ENCODE results near the gene MCM5.
"Not testable (repeated sequence)": the region's sequence is repeated elsewhere in the genome, so short reads cannot be mapped to it uniquely, and the experiment has no call there.

MCM5 gene

DNA sequence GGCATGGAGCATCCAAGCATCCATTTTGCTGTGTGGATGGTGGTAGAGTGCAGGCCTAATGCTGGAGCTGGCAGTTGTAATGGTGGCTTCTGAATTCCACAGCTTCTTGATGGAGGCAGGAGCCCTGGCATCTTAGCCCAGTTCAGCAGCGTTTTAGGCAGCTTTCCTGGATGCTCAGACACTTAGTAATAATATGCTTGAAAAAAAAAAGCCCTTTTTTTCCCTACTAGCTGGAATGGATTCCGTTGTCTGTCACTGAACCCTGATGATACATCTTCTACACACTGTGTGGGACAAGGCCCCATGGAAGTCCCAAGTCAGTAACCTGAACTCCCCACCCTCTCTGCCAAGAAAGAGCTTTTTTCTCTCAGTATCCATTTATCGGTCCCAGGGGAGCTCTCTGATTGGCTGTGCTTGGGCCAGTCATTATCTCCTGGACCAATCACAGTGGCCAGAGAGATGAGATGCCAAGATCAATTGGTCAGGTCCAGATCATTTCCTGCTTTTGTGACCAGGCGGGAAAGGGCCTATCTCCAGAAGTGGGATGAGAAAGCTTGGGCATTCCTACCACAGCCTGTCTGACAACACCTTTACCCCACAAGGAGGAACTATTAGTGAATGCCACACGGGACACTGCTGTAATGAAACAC, 34.2 kb downstream of the MCM5 start:
- no peak for DNase-seq

DNA sequence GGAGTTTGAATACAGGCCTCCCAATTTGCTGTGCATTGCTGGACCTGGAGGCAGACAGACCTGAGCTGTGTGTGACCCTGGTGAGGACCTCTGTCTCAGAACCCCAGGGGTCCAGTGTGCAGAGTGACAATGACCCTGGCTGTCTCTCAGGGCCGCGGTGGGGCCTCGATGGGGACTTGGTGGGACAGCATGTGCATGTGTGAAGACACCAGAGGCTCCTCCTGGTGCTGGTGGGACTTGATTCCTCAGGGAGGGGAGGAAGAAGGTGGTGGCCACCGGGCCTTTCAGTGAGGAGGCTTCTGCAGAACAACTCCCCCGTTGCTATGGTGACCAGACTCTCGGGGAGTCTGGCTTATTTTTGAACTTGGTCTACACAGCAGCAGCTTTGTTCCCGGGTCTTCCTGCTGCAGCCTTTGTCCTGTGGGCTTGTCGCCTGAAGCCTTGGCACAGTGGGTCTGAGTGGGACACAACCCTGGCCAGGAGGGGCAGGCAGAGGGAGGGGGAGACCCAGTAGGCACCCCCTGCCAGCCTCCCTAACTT, 35.3 kb downstream of the MCM5 start:
- DNase-seq: no peak

DNA sequence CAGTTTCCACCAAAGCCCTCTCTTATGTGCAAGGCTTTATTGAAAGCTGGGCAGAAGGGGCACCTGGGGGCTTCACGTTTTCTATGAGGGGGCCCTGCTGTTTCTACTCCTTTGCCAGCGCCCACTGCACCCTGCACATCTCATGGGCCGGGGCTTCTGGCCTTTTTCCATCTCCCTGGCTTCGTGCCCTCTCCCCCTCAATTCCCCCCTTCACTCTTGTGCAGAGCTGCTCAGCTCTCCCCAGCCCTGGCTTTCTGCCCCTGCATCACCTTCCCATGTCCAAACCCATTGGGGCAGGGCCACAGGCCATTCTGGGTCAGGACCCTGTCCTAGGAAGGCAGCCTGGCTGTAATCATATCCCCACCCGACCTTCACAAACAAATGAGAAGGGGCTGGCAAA, 36.5 kb downstream of the MCM5 start:
- DNase-seq: no peak

DNA sequence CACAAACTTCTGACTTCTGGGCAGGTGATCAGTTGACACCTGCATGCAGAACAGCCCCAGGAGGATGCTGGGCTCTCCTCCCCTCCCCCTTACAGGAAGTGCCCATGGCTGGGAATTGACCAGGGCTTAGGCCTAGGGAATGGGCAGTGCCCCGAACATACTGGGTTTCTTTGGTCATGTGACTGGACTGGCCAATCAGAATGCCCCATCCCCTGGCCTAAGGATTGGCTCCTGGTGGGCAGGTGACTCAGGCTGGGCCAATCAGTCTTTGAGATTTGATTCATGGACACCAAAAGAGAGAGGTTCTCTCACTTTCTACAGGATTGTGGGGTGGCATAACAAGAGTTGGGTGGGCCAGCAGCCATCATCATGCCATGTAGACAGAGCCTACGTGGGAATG, 37.1 kb downstream of the MCM5 start:
- peak; percentile 2 for DNase-seq

DNA sequence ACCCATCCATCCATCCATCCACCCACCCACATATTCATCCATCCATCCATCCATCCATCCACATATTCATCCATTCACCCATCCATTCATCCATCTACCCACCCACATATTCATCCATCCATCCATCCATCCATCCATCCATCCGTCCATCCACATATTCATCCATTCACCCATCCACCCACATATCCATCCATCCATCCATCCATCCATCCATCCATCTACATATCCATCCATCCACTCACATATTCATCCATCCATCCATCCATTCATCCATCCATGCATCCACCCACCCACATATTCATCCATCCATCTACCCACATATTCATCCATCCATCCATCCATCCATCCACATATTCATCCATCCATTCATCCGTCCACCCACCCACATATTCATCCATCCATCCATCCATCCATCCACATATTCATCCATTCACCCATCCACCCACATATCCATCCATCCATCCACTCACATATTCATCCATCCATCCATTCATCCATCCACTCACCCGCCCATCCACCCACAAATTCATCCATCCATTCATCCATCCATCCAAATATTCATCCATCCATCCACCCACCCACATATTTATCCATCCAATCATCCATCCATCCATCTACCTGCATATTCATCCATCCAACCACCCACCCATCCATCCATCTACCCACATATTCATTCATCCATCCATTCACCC, 38.9 kb downstream of the MCM5 start:
- not testable (repeated sequence) for DNase-seq

DNA sequence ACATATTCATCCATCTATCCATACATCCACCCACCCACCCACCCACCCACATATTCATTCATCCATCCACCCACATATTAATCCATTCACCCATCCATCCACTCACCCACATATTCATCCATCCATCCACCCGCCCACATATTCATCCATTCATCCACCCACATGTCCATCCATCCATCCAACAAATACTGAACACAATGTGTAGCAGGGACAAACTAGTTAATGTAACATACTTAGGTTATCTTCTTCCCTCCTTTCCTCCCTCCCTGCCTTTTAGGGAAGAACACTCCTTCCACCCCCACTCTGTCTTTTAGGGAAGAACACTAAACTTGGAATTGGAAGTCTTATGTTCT, 39.4 kb downstream of the MCM5 start:
- DNase-seq: no peak

DNA sequence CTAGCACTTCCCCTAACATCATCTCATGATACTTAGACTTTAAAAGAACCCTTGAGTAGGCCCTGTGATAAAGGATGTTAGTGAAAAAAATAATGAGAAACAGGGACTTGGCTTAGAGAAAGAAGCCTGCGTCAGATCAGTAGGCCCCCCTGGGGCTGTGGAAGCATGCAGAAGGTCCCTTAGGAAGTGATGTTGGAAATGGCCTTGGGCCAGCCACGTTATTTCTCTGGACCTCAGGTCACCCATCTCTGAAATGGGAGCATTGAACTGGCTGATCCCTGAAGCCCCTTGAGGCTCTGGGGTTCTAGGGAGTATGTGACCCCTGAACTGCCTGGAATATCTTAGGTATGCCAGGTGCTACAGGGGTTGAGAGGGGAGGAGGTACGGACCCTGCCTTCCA, 40.2 kb downstream of the MCM5 start:
- no peak for DNase-seq

DNA sequence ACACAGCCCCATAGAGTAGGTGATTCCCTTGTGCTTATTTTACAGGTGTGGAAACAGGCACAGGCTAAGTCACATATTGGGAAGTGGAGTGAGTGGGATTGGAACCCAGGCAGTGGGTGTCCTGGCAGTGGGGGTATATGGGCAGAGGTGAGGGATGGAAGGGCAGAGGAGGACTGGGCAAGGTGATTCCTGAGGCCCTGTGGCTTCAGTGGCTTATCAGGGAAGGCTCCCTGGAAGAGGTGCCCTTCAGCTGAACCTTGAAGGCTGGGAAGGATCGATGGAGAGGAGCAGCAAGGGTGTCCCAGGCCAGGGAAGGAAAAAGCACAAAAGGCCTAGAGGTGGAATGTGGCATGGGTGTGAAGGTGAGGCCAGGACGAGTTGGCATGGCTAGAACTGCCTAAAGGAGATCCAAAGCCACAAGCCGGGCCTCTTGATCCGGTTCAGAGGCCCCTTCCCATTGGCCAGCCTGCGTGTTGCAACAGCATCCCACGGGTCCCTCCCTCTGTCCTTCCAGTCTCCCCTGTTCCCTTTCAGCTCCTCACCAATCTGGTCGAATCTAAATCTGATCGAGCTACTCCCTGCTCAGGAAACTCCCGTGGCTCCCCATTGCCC, 41.7 kb downstream of the MCM5 start:
- no peak for DNase-seq

DNA sequence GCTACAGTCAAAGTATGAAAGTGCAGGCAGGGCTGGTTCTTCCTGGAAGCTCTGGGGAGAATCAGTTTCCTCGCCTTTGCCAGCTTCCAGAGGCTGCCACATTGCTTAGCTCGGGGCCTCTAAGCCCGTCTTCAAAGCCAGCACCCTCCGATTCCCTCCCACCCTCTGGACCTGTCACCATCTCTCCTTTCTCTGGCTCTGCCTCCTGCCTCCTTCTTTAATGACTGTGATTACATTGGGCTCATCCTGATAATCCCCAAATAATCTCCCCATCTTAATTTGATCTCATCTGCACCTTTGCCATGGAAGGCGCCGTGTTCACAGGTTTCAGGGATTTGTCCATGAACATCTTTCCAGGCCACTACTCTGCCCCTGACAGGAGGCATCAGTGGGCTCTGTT, 42.5 kb downstream of the MCM5 start:
- no peak for DNase-seq

DNA sequence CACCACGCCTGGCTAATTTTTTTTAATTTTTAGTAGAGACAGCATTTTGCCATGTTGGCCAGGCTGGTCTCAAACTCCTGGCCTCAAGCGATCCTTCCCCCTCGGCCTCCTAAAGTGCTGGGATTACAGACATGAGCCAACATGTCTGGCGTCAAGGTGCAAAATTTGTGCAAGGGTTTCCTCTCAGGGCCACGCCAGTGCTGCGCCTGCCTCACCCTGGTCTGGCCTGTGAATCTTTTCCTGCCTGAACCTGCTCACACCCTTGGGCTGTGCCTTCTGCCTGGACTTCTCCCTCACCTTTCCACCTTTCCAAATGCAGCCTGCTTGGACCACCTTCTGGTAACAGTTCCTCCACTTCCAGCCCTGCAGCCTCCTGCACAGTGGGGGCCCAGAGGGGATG, 43.4 kb downstream of the MCM5 start:
- no peak for DNase-seq

DNA sequence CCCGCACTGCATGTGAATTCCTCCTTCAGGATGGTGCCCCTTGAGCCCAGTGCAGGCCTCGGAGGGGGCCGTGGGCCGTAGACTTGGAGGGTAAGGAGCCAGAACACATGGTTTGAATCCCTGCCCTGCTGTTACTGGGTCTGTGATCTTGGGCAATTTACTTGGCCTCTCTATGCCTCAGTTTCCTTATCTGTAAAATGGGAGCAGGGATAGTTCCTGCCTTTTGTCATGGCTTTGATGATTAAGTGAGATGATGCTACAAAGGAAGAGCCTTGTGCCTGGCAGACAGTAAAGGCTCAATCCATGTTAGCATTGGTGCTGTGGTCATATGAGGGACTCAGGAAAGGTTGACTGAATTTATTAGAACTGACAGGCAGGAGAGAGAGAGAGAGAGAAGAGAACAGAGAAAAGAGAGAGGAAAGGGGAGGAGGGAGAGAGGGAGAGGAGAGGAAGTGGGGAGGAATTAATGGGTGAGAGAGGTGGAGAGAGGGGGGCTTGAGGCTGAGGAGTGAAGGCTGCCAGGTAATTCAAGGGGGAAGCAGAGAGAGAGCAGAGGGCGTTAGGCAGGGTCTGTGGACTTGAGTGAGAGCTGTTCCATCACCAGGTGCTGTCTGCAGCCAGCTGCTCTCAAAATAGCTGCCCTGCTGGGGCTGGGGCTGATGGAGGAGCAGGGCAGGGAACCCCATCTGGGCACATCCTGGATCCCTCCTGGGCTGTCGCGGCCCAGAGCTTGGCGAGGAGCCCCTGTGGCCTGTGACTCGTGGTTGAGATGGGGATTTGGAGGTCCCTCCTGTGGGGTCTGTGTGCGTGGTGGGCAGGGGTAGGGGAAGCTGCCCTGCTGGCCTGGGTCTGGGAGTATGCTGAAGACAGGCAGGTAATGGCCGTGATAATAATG, 44.1 kb downstream of the MCM5 start:
- no peak for DNase-seq

DNA sequence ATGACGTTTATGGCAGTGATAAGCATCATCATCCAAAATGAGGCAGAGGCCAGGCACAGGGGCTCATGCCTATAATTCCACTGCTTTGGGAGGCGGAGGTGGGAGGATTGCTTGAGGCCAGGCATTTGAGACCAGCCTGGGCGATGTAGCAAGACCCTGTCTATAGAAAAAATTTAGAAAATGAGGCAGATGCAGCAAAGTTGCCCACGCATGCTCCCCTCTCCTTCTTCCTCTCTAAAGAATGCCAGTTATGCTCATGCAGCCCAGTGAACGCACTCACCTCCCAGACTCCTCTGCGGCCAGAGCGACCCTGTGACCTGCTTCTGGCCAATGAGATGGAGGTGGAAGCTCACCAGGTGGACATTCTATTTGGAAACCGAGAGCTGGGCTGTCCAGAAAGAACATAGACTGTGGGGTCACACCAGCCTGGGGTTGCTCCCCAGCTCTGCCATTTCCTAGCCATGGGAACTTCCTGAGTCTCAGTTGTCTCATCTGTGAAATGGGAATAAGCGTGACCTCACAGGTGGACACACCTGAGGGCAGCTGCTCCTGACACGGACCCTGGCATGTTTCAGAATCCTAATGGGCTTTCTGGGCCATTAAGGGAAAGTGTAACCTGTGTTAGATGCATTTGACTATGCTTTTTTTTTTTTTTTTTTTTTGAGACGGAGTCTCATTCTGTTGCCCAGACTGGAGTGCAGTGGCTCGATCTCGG, 44.9 kb downstream of the MCM5 start:
- no peak for DNase-seq

DNA sequence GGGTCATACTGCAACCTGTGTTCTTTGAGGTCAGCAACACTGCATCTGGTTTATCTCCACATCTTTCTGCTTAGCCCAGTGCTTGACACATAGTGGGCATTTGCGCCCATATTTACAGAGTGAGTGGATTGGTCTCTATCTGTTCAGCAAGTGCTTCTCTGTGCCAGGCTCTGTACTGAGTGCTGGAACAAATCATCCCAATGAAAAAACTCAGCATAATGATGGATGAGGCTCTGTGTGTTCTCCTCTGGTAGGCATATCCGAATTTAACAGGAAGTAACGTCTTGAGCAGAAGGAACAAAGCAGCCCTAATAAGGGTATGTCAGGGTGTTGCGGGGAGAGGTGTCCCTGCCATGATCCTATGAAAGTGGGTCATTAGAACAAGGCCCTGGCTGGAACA, 46.0 kb downstream of the MCM5 start:
- DNase-seq: no peak

DNA sequence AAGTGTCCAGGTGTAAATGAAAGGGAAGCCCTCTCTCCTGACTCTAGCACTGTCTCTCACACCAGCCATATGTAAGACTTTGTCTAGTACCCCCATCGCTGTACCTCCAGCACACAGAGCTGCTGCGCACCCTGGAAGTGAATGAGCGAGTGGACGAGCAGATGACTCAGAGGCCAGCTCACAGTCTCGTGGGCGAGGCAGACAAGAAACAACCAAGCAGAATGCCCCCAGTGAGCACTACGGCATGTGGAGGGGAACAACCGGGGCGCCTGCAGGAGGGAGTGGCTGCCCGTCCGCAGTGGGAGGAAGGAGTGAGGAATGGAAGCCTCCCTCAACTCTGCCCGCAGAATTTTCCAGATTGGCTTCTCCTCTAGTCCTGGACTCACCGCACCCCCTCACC, 46.4 kb downstream of the MCM5 start:
- DNase-seq: no peak

DNA sequence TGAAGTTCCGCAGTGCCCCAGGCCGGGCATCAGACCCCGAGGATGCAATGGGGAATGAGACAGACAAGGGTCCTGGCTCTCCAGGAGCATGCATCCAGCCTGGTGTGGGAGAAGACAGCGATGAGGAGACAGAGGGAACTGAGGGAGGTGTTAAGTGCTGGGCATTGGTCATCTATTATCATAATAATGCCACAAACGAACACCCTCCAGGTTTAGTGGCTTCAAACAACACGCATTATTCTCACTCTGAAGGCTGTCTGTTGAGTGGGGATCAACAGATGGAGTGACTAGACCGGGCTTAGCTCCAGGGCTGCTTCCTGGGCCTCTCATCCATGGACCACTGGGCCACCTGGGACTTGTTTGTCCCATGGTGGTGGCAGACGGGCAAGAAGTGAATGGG, 48.6 kb downstream of the MCM5 start:
- no peak for DNase-seq

DNA sequence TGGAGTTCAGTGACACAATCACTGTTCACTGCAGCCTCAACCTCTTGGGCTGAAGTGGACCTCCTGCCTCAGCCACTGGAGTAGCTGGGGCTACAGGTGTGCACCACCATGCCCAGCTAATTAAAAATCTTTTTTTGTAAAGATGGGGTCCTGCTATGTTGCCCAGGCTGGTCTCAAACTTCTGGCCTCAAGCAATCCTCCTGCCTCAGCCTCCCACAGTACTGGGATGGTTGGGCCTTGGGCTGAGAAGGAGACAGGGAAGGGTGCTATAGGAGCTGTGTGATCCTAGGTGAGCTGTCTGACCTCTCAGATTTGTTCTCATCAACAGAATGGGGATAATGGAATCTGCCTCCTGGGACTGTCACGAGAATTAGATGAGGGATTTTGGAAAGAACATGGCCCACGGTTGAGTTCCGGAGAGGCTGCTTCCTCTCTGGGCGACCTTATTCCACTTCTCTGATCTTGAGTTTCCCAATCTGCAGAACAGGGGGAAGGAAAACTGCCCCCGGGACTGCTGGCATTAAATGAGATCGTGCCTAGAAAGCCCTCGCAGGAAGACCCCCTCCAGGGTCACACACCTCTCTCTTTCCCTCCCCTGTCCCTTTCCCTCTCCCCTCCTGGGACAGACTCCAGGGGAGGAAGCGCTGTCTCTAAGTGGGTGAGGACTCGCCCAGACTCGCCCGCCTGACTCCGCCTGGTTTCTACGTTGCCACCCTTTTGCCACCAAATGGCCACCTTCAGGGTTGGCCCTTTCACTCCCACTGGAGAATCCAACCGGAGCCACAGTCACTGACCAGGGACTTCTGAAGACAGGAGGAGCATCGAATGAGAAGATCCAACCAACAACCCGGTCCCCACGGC, 50.1 kb downstream of the MCM5 start:
- DNase-seq: no peak

DNA sequence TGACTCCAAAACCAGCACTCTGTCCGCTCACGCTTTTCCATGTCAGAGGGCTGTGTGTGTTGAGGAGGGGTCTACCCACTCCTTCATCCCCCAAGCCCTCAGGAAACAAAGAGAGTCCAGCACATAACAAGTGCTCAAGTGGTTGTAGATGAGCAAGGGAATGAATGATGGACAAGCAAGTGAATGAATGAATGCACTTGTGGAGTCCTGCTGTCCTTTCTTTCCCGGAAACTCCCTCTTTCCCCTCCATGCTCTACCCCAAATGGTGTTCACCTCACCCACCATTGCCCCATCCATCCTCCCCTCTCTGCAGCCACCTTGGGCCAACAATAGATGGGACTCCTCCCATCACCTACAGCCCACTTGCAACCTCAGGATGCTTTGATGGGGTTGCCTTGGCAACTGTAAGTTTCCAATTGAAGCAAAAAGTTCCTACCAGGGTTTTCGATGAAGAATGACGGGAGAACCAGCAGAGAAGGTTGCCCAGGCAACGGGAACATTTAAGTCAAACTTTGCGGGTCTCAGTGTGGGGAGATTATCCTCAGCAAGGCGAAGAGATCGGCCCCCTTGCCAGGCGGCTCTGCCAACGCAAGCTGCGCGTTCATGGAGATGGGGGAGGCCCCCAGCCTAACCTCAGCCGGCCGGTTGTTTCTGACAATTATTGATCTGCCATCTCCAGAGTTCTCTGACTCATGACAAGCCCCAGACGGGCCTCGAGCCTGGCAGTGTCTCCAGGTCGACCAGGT, 51.1 kb downstream of the MCM5 start:
- DNase-seq: no peak

DNA sequence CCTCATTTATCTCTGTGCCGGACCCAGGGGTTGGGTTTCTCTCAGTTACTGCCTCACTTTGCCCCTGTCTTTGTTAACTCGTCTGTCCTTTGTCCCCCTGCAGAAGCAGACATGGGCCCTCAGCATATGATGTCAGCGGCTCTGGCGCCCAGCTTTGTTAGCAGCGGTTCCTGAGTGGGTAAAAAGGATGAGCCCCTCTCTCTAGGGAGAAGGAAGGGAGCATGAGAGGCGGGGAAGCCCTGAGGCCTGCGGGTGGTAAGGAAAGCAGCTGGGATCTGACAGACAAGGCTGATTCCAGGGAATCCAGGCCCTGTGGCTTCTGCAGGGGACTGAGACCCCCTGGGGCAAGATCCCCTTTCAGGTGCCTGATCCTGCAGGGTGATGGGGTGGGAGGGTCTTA, 51.7 kb downstream of the MCM5 start:
- no peak for DNase-seq

DNA sequence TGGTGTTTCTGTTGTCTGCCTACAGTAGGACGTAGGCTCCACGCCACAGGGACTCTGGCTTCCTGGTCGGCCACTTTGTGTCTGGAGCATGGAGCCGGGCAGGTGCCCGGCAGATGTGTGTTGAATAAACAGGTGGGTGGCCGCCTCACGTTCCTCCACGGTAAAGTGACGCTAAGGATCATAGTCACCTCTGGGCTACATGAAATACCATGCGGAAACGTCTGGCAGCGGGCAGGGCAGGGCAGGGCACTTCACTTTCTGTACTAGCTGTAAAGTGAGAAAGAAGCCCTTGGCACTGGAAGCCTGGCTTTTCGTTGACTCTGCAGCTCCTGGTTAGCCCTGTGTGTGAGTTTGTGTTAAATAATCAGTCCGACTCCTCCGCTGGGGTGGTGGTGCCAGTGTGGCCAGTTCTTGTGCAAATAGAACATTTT, 52.4 kb downstream of the MCM5 start:
- DNase-seq: no peak

DNA sequence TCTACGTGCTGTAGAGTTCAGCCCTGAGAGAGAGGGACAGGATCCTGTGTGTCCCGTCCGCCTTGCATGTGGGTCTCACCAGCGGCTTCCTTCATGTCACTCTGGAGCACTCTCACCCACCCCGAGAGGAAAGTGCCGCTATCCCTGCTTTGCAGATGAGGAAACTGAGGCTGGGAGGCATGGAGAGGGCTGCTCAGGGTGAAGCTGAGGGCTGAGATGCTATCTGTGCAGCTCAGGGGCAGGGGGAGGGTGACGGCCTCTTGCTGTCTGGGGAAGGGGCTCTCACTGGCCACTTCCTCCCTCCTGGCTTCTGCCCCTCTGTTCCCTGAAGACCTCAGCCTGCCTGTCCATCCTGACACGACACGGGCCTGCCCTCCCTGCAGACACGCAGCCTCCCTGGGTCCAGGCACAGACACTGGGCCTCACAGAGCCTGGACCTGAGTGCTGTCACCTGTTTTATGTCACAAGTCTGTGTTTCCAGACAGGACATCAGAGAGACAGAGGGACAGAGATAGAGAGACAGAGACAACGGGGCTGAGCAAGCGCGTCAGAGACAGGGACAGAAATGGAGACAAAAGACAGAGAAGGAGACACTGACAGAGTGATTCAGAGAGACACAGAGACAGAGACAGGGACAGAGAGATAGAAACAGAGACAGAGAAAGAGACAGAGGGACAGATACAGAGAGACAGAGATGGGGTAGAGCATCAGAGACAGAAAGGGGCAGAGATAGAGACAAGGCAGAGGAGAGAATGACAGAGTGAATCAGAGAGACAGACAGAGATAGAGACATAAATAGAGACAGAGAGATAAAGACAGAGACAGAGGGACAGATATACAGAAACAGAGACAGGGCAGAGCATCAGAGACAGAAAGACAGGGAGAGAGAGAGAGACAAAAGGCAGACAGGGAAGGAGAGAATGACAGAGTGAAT, 53.1 kb downstream of the MCM5 start:
- no peak for DNase-seq
